ENCODE results near the gene PAXIP1.
A peak's percentile ranks its signal among the peaks of the same experiment; 100 is the strongest.

The PAXIP1 gene

DNA sequence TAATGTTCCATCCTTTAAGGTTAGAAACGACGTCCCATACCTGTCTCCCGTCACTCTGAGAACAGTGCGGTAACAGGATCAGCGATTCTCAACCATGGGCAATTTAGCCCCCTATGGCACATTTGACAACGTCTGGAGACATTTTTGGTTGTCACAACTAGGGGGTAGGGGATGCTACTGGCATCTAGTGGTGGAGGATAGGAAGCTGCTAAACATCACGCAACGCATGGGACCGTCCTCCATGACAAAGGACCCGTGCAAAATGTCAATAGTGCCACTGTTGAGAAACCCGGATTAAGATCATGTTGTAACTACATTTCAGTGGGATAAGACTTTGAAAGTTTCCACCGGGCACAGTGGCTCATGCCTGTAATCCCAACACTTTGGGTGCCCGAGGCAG is 5.0 kb upstream of the PAXIP1 start:
- Histone ChIP-seq H3K9me3 (no peaks in the 10 kb centered on the region), H3K27me3 (ENCODE audit: low read depth) (no peaks in the 10 kb centered on the region), H3K4me1 (peaks cover 3% of the 10 kb centered on the region; the same call in 1 of the 2 replicates), H3K4me3 (no peak overlapping the region), H3K36me3 (replicated peaks) (peaks cover 10% of the 10 kb centered on the region)
- in situ Hi-C loops (cut with MboI; ENCODE audit: low sequenced_read_pairs) = no loop called here
- peak; percentile 34 to 69 for DNase-seq (ENCODE audit: low spot score in 2 of 2)

DNA sequence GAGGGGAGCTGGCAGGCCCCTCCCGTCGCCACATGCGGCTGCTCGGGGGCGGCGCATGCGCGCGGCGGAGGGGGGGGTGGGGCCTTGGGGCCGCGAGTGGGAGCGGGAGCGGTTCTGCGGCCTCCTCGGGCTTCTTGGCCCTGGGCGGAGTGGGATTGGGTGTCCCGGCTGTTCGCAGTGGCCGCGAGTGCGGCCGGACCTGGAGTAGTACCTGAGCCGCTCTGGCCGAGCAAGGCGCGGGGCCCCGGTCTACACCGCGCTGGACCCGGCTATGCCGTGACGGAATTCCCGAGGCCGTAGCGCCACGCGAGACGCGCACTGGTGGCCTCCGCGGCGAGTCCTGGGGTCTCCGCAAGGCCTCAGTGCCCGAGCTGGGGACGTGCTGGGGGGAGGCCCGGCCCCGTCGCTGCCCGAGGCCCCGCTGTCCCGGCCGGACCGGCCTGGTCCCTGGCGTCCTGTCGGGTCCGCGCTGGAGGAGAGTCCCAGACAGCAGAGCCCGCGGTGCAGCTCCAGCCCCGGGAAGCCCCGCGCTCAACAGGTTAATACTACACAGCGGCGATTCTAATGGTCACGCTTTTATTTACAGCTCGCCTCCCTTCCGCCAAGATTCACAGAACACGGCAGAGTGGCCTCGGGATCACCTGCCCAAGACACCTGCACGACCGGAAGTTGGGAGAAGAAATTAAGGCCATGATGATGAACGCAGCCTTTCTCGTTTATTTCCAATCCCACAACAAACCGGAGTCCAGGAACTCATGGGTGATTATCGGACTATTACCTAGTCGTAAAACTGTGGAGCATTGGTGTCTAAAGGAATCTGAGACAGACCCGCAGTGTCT is 671 bp upstream of the PAXIP1 start:
- no peaks in the 10 kb centered on the region for H3K27me3 ChIP-seq (ENCODE audit: low read depth)
- H3K9me3 ChIP-seq = no peaks in the 10 kb centered on the region
- peaks cover 15% of the 10 kb centered on the region for H3K36me3 ChIP-seq (replicated peaks)
- peak overlapping the region; percentile 89 for H3K4me3 ChIP-seq
- DNase-seq (ENCODE audit: low spot score in 2 of 2) = peak; percentile 61 to 76
- peaks cover 9% of the 10 kb centered on the region for H3K4me1 ChIP-seq
- in situ Hi-C loops (cut with MboI; ENCODE audit: low sequenced_read_pairs) = no loop called here

DNA sequence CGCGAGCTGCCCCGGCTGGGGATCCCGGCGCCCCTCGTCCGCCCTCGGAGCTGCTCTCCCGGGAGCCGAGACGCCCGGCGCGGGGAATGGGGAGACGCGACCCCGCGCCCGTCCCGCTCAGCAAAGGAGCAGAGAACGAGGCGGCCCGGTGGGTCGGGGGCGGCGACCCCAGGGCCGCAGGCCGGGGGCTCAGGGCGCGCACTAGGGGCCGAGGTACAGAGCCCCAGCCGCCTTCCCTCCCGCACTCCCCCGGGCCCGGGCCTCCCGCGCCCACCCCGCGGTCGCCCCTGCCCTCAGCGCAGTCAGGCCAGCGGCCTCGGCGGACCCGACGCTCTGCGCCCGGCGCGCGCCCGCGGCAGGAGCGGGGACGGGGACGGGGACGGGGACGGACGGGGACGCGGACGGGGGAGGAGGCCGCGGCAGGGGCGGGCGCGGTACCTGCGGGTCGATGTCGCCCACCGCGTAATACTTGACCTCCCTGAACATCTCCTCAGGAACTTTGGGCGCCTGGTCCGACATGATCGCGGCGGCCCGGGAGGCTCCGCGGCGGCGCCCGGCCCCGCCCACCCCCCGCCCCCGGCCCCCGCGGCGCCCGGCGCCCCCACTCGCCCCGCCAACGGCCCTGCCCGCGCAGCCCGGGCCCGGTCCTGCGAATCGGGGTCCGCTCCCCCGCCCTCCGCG is 373 bp downstream of the PAXIP1 start:
- Histone ChIP-seq H3K9me3 (no peaks in the 10 kb centered on the region), H3K4me3 (peak overlapping the region; percentile 45), H3K27me3 (ENCODE audit: low read depth) (no peaks in the 10 kb centered on the region), H3K36me3 (replicated peaks) (peaks cover 21% of the 10 kb centered on the region), H3K4me1 (peaks cover 13% of the 10 kb centered on the region)
- DNase-seq (ENCODE audit: low spot score in 2 of 2) = peak; percentile 37 to 67
- in situ Hi-C loops (cut with MboI; ENCODE audit: low sequenced_read_pairs) = no loop called here

DNA sequence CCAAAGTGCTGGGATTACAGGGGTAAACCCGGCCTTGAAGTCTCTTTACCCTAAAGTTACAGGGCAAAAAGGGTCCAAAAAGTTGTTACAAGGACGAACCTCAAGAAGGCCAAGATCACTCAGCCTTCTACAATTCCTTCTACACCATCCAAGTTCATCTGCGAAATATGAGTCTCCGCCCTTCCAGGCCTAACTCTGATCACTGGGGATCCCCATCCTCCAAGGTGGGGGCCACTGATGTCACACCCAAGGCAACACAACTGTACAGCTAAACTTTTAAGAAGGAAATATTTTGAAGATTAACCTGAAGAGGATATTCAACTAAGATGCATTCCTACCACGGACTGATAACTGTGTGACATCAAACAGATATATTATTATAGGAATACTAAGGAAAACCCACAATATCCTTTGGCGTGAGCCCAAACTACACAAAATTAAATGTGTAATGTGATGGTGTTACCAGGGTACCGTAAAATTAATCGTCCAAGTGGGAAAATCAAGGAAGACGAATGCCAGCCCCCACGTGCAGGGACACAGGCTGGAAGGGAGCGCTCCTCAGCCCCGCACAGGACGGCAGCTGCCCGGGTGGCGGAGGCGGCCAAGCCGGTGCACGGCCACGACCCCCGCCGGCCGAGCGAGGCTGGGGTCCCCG is 1.0 kb downstream of the PAXIP1 start:
- in situ Hi-C loops (cut with MboI; ENCODE audit: low sequenced_read_pairs) = no loop called here
- DNase-seq (ENCODE audit: low spot score in 2 of 2) = peak in 1 of 2 experiments; percentile 23
- peaks cover 18% of the 10 kb centered on the region for H3K4me1 ChIP-seq
- no peaks in the 10 kb centered on the region for H3K27me3 ChIP-seq (ENCODE audit: low read depth)
- H3K9me3 ChIP-seq = no peaks in the 10 kb centered on the region
- peaks cover 25% of the 10 kb centered on the region for H3K36me3 ChIP-seq (replicated peaks)
- peak overlapping the region; percentile 45 for H3K4me3 ChIP-seq

DNA sequence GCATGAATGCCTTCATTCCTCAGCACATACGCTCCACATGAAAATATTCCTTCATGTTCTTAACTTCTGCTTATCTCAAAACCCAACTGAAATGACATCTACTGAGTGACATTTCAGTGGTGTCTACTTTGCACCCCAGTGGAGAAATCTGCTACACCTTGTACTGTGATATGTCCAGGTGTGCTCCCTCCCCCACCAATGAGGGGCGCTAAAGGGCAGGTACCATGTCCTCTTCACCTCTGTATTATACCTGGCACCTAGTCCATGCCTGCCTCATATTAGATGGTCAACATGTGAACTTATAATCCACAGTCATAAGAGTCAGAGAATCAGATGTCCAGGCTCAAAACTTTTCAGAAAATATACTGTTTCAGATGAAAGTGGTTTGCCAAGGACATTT is 2.1 kb downstream of the PAXIP1 start:
- DNase-seq (ENCODE audit: low spot score in 2 of 2) = no peak
- peaks cover 23% of the 10 kb centered on the region for H3K4me1 ChIP-seq
- in situ Hi-C loops (cut with MboI; ENCODE audit: low sequenced_read_pairs) = no loop called here
- no peaks in the 10 kb centered on the region for H3K27me3 ChIP-seq (ENCODE audit: low read depth)
- no peaks in the 10 kb centered on the region for H3K9me3 ChIP-seq
- peaks cover 26% of the 10 kb centered on the region for H3K36me3 ChIP-seq (replicated peaks)
- H3K4me3 ChIP-seq = no peak overlapping the region

DNA sequence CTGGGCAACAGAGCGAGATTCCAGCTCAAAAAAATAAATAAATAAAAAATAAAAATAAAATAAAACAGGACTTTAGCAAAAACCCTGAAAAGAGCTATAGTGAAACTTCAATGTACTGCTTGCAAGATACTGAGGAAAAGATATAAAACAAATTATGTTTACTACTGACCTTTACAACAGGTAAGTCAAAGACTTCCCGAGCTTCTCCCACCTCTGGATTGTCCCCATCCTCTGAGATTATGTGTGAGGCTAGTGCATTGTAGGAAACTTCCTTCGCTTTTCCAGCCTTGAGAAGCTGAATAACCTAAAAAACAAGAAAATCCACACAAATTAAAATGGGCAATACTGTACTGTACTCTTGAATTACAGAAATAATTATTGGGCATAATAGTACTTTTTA is 4.4 kb downstream of the PAXIP1 start:
- no peak for DNase-seq (ENCODE audit: low spot score in 2 of 2)
- in situ Hi-C loops (cut with MboI; ENCODE audit: low sequenced_read_pairs) = no loop called here
- peaks cover 43% of the 10 kb centered on the region for H3K36me3 ChIP-seq (replicated peaks)

DNA sequence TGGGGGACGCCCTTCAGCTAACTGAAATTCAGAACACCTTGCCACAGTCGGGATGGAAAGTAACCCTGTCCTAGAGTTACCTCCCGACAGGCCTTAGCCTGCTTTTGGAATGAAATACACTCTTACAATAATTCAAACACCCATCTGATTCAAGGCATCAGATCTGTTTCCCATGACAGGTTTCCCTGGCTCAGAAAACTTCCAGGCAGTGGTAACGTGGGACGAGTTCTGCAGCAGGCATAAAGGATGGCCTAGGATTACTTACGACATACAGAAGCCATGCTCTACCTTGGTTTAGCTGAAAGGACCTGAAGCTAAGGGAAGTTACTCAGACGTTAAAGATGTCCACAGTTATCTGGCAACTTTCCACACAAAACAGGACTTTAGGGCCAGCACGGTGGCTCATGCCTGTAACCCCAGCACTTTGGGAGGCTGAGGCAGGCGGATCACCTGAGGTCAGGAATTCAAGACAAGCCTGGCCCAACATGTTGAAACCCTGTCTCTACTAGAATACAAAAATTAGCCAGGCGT is 5.0 kb downstream of the PAXIP1 start:
- in situ Hi-C loops (cut with MboI; ENCODE audit: low sequenced_read_pairs) = no loop called here
- no peak for DNase-seq (ENCODE audit: low spot score in 2 of 2)
- Histone ChIP-seq H3K9me3 (no peaks in the 10 kb centered on the region), H3K4me1 (peaks cover 20% of the 10 kb centered on the region), H3K36me3 (replicated peaks) (peaks cover 47% of the 10 kb centered on the region), H3K4me3 (no peak overlapping the region), H3K27me3 (ENCODE audit: low read depth) (no peaks in the 10 kb centered on the region)

More for the DNA sequence above, 4.4 kb downstream of the PAXIP1 start:
- no peak overlapping the region for H3K4me3 ChIP-seq
- H3K9me3 ChIP-seq = no peaks in the 10 kb centered on the region
- no peaks in the 10 kb centered on the region for H3K27me3 ChIP-seq (ENCODE audit: low read depth)
- peaks cover 20% of the 10 kb centered on the region for H3K4me1 ChIP-seq

DNA sequence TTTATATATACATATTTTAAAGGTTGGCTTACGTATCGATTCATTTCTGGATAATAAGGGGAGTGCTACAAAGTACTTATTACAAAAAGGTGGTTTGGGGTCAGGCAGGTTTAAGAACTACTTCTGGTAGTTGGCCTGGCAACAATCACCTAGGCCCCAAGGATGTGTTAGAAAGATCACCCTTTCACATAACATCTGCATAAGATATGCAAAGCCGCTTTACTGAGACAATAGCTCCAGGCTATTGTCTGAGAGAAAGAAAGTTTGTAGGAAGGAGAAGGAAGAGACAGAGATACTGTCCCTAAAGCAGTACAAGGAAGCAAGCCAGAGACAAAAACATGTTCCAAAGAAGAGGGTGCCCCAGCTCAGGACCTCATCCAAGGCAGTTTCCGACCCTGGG is 6.2 kb downstream of the PAXIP1 start:
- Histone ChIP-seq H3K9me3 (no peaks in the 10 kb centered on the region), H3K4me3 (no peak overlapping the region), H3K36me3 (replicated peaks) (peaks cover 55% of the 10 kb centered on the region), H3K27me3 (ENCODE audit: low read depth) (no peaks in the 10 kb centered on the region), H3K4me1 (peaks cover 21% of the 10 kb centered on the region)
- peak; percentile 64 to 84 for DNase-seq (ENCODE audit: low spot score in 2 of 2)
- in situ Hi-C loops (cut with MboI; ENCODE audit: low sequenced_read_pairs) = no loop called here

DNA sequence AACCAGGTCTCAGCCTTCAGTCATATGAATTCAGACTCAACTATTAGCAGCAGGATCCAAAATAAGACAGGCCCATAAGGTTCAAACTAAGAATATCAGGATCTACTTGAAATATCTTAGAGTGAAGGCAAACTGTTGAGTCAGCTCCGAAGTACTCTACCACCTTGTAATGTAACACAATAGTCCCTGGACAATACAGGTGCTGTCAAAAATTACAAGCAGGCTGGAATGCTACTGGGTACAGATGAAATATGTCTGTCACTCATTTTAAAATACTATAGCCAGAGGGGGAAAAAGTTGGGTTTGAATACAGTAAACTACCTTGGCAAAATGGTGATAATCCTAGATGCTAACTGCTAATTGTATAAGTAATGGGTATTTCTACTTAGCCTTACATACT is 6.8 kb downstream of the PAXIP1 start:
- in situ Hi-C loops (cut with MboI; ENCODE audit: low sequenced_read_pairs) = no loop called here
- Histone ChIP-seq H3K36me3 (replicated peaks) (peaks cover 60% of the 10 kb centered on the region), H3K27me3 (ENCODE audit: low read depth) (no peaks in the 10 kb centered on the region), H3K9me3 (no peaks in the 10 kb centered on the region), H3K4me3 (no peak overlapping the region), H3K4me1 (peaks cover 20% of the 10 kb centered on the region)
- DNase-seq (ENCODE audit: low spot score in 2 of 2) = no peak

DNA sequence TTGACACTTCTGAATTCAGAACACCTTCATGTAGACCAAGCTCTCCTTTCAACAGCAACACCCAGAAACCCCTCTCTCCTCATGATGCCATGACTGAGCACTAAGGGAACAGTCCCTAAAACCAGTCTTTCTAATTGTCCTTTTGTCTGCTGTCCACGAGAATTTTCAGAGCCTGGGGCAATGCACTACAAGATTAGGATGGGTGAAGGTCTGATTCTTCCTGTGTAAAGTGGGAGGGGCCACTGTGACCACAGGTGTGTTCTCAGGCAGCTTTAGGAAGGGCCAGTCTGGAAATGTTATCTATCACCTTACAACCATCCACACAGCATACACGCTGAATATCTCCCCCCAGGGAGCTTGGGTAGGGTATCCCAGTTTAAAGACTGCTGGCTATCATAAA is 7.9 kb downstream of the PAXIP1 start:
- peaks cover 64% of the 10 kb centered on the region for H3K36me3 ChIP-seq (replicated peaks)
- DNase-seq (ENCODE audit: low spot score in 2 of 2) = no peak
- in situ Hi-C loops (cut with MboI; ENCODE audit: low sequenced_read_pairs) = no loop called here
- peaks cover 16% of the 10 kb centered on the region for H3K4me1 ChIP-seq
- no peaks in the 10 kb centered on the region for H3K9me3 ChIP-seq
- H3K27me3 ChIP-seq (ENCODE audit: low read depth) = no peaks in the 10 kb centered on the region
- no peak overlapping the region for H3K4me3 ChIP-seq

DNA sequence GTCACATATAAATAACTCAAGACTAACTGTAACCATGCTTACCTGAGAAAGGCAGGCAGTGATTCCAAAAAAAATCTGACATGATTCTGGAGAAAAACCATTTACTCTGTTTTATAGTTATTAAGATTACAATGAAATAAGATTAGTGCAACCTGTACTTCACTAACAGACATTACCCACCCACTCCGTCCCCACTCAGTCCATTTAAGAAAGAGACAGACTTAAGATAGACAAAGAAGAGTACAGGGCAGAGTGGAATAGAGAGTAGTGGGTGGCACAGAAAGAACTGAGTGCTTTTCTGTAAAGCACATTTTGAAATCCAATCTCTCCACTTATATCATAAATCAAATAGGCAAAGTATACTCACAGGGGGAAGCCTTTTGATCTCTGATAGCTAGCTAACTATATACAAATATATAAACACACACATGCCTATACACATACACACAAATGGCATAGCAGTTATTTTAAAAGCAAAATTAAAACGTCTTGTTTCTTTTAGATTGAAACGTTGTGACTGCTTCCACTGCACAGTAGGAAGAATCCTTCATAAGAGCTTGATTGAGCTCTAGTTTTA is 11.9 kb downstream of the PAXIP1 start:
- Histone ChIP-seq H3K9me3 (no peaks in the 10 kb centered on the region), H3K36me3 (replicated peaks) (peaks cover 58% of the 10 kb centered on the region)

DNA sequence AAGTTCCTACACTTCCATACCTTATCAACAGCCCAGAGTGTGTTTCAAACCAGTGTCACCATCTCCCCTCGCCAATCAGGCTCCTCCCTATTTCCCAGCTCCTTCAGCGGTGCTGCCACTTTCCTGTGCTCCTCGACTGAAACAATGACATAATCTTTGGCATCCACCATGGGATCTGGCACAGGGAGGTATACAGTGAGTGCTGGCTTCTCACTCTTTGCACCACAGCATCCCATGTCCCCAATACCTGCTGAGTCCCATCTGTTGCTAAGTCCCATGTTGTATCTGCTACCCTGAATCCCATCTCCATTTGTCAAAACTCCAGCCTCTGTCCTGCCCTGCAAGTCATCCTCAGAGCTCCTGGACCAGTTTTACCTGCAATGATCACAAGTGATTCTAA is 15.4 kb downstream of the PAXIP1 start:
- H3K36me3 ChIP-seq (replicated peaks) = peaks cover 37% of the 10 kb centered on the region
- H3K4me3 ChIP-seq = no peak overlapping the region
- in situ Hi-C loops (cut with MboI; ENCODE audit: low sequenced_read_pairs) = no loop called here
- H3K9me3 ChIP-seq = no peaks in the 10 kb centered on the region
- DNase-seq (ENCODE audit: low spot score in 2 of 2) = no peak
- H3K27me3 ChIP-seq (ENCODE audit: low read depth) = no peaks in the 10 kb centered on the region
- peaks cover 3% of the 10 kb centered on the region for H3K4me1 ChIP-seq

More for the DNA sequence above, 11.9 kb downstream of the PAXIP1 start:
- in situ Hi-C loops (cut with MboI; ENCODE audit: low sequenced_read_pairs) = no loop called here
- Histone ChIP-seq H3K4me1 (peaks cover 3% of the 10 kb centered on the region; the same call in 1 of the 2 replicates), H3K4me3 (no peak overlapping the region), H3K27me3 (ENCODE audit: low read depth) (no peaks in the 10 kb centered on the region)
- DNase-seq (ENCODE audit: low spot score in 2 of 2) = no peak

DNA sequence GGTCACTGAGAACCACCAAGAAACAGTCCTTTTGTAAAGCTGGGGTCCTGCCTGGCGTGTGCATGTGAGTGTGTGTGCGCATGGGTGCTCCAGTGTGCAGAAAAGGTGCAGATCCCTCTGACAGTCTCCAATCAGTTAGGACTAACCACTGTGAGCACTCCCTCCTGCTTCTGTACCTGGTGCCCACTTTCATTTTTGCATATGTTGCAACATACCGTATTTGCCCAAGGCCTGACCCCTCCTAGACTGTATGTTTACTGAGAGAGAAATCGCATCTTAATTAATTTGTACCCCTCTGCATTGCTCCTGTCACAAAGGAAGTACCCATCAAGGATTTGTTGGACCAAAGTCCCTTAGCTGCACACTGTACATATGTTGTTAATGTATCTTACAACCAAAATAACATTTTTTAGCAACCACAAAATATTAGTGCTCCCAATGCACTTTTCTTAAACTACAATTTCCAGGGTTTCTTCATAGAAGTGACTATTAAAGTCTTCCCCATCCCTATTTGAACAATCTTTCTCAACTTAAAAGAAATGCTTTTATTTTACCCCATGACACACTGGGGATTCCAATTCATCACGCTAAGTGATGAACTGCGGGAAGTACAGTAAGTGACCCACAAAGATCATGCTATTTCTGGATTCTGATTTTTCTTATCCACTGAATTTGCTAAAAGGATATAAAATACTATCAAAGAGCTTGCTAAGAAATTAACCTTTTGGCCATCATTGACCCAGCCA is 16.6 kb downstream of the PAXIP1 start:
- H3K27me3 ChIP-seq (ENCODE audit: low read depth) = no peaks in the 10 kb centered on the region
- peaks cover 39% of the 10 kb centered on the region for H3K36me3 ChIP-seq (replicated peaks)
- in situ Hi-C loops (cut with MboI; ENCODE audit: low sequenced_read_pairs) = no loop called here

More for the DNA sequence above, 16.6 kb downstream of the PAXIP1 start:
- no peak for DNase-seq (ENCODE audit: low spot score in 2 of 2)
- no peak overlapping the region for H3K4me3 ChIP-seq
- no peaks in the 10 kb centered on the region; the same call in 1 of the 2 replicates for H3K4me1 ChIP-seq
- H3K9me3 ChIP-seq = no peaks in the 10 kb centered on the region

Data from HAP-1 (cell line).